Astrocyte of the hippocampus (primary cell): Measurements from ENCODE around the gene TICAM2.
A peak's percentile ranks its signal among the peaks of the same experiment; 100 is the strongest.

Experiments
- DNase-seq: peaks from one replicate; pipeline ENCODE4 v3.0.0; 2011; ENCODE audit warnings: low read depth, low spot score

Gene TICAM2

DNA sequence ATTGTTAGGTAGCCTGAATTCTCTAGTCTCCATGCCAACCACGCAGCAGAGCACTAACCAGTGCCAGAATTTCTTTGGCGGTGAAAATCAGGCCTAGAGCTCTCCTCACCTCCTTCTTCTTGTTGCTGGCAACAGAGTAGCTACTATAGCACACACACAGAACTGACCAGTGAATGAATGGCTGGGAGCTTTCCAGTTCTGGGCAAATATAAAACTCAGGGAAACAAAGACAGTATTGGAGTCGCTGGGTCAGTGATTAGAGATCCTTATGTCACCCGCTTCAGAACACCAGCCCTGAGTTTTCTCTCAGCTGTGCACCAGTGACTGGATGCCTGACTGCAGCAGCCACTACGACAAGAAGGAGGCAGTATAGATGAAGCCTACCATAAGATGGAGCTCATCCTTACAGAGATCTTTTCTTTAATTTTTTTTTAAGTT is 30.8 kb downstream of the TICAM2 start:
- peak; percentile 83 for DNase-seq

DNA sequence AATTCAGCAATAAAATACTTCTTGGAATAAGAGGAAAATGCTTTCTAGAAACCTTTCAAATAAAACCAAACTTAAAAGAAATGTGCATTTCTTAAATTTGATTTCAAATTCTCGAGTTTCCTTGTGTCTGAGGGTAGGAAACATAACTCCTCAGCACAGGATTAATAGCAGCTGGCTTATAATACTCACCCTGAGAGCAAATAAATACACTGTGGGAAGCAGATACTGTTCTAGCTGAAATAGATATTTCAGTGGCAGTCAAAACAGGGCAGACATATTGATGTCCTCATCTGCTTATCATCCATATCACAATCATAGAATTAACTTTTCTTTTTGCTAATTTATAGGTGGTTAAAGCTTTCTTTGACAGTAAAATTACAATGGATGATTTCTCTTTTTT is 33.6 kb downstream of the TICAM2 start:
- DNase-seq: no peak

DNA sequence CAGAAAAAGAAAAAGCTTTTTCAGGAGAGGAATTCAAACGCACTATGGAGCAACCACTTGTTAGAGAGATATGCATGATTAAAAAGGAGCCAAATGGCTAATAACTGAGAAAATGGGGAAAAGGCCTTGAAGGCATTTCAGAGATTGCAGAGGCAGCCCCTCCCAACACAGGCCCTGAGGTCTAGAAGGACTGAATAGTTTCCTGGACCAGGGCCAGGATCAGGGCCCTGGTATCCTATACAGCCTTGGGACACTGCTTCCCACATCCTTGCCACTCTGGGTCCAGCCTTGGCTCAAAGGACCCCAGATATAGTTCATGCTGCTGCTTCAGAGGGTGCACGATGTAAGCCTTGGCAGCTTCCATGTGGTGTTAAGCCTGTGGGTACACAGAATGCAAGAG is 37.0 kb downstream of the TICAM2 start:
- DNase-seq: peak; percentile 39

DNA sequence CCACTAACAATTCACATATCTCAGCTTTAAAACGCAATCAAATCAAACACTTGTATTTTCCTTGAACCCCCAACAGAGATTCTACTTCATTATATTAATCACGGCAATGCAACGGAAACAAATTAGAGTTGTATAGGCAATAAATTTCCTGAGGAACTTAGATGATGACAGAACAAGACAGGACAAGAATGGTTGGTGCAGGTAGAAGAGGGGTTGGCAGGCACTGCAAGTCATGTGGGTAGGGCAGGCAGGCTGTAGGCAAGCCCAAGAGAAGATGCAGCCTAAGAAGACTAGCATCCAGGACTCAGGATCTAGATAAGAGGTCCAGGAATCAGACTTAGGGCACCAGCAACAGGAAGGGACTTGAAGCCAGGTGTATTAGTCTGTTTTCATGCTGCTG is 41.1 kb downstream of the TICAM2 start:
- no peak for DNase-seq

DNA sequence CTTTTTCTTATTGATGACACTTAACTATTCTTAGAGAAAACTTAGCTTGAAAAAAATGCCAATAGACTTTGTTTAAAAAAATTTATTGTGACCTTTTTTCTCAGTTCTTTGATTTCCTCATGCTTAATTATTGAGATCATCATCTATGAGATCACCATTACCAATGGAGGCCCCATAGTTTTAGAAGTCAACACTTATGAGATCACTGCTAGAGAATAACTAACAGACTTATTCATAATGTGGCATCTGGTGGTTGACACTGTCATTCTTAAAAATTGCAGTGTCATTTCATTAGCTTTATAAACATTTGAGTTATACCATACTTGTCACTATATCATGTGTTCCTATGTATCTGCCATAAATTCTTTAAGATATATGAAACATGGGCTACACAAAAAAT is 42.8 kb downstream of the TICAM2 start:
- no peak for DNase-seq

DNA sequence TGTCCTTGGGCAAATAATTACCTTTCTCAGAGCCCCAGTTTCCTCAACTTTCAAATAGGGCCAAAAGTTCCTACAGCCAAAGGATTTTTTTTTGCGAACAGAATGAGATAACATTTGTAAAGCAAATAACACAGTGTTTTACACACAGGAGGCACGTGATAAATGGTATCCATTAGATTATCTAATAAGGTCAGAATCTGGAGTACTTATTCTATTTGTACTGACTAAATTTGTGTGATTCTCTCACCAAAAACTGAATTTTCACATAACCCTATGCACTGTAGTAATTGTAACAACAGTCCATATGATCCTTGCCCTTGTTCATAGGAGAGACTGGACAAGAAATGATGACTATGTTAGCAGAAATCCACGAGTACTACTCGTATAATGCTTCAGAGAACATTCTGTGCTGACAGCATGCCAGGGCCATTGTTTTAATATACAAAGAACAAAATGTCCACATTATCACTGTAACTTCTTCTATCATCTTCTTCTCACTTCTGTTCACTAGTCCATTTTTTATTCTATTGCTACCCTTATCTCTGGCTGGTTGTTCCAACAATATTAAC is 43.8 kb downstream of the TICAM2 start:
- DNase-seq: no peak

DNA sequence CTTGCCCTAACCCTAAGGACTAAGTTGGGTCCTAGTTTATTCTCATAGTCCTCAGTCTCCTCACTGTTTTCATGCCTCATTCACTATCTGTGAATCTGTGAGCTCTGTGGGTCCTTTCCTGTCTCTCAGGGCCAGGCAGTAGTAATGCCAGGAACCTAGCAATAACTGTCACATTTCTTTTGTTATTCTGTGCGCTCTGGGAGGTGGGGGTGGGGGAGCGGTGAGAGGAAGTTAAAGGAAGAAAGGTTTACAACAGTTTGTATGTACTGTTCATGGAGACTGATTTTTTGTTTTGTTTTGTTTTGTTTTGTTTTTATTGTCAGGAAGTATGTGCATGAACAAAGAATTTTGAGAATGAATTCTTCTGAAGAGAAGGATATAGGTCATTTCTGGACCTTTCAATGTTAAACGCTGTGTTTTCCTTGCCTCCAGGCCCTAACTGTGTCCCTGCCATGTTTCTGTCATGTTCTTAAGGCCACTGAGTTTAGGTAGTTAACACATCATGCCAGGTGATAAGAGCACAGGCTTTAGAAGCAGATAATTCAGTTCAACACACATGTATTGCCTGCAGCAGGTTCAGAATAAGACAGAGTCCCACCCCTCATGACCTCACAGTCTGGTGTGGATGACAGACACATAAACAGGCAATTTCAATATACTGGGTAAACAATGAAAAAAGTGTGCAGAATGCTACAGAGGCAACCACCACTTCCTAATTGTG is 44.5 kb downstream of the TICAM2 start:
- no peak for DNase-seq

DNA sequence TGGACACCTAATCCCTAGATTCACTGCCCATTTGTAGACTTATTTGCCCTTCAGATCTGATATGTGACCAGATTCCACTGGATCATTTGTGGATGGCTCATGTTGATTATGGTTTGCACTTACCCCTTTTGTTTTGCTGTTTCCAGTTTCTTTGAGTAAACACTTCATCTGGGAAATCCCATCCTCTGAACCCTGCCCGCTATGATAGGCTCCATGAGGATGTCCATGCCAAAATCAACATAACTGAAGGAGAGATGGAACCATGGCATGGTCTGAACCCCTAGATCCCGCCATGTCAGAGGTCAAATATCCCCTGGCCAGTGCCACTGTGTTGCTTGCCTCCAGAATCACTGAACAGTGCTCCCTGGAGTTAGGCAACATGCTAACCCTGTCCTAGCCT is 46.0 kb downstream of the TICAM2 start:
- DNase-seq: no peak

DNA sequence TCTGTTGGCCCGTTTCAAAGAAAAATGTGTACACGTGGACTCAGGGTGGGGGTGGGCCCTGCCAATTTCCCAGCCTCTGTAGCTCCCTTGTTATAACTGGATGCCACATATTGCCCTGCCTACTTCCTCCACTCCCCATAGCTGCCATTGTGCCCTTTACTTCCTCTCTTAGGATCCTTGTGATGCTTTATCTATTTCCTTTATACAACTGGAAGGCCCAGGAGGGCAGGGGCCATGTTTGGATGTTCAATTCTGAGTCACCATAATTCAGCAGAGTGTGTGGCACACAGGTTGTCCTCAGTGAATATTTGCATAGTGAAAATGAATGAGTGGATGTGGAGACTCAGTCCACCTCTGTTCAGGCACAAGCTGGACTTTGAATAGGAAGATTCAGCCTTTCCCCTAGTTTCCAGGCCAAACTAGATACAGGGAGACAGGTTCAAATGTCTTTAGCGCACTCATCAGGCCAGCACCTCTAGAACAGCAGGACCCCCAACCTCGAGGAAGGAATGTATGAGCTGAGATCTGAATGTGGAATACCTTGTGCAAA is 47.1 kb downstream of the TICAM2 start:
- no peak for DNase-seq

DNA sequence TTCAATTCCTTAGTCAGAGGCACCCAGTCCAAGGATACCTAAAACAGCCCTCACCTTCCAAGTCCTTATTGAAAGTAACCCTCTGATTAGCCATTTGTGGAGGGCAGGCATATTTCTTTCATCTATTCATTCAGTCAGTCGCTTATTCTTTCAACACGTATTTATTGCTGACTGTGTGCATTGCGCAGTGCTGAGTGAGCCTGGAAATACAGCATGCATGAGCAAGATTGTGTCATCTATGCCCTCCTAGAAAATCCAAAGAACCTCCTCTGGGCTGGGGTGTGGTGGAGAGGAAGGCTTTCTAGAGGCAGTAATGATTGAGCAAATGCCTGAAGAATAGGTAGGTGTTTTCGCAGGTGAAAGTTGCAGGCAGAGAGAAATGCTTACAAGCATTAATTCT is 49.2 kb downstream of the TICAM2 start:
- DNase-seq: no peak

DNA sequence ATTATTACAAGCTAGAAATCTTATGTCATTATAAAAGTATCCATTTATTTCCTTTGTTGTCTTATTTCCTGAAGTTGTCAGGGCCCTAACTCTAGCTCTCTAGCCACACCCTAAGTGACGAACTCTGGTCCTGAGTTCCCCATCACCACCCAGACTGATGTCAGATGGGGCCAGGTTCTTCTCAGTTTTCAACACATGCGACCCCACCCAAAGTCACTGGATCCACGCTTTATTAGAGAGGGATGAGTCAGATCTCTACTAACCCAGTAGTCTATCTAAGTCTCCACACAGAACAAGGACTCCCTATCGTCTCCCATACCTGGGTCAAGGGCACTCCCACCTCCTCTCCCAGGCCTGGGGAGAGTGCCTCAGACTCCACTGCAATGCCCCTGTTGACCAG is 50.9 kb downstream of the TICAM2 start:
- no peak for DNase-seq

DNA sequence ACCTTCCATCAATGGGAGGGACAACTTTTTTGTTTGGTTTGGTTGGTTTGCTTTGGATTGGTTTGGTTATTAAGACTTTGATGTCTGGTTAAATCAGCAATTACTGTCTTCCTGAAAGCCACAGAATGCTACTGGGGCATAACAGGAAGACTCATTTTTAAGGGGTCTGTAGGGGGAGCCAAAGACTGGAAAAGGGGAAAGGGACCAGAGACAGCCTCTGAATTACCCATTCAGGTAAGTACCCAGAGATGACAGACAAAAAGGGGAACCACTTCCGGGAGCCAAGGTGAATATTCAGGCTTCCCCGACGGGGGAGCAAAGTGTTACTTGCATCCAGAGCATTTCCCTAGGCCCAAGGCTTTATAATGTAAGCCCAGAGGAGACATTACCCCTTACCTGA is 53.1 kb downstream of the TICAM2 start:
- no peak for DNase-seq

DNA sequence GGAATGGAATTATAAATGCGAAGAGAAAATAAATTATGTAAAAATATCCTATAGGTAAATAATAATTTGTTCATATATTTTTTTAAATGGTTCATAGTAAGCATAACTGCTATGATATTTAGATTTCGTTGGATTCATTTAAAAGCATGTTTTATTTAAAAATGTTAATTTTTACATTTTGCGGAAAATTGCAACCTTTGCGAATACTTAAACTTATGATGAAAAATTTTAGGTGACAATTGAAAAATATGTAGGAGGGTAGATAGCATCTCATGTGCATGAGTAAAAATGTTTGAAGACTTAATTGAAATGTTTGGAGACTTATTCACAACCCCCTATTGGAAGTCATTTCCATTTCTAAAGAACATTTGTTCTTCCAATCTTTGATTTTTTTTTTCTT is 53.6 kb downstream of the TICAM2 start:
- no peak for DNase-seq

DNA sequence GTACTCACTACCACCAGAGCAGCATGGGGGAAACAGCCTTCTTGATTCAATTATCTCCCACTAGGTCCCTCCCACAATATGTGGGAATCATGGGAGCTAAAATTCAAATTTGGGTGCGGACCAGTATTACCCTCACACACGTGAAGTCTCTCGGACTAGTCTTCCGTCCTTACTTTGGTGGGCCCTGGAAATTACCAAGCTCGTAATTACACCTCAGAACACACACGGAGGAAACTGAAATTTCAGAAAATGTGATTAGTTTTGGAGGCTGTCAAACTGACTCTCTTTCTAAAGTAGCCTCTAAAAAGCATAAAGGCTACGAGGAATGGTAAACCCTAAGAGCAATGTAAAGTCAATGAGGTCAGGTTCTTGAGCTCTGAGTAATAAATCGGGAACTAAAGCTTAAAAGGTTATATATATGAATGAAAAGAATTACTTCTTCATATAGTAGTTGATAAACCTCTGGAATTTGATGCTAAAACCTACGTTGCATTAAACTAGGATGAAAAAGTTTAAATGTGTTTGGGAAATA is 56.9 kb downstream of the TICAM2 start:
- no peak for DNase-seq

DNA sequence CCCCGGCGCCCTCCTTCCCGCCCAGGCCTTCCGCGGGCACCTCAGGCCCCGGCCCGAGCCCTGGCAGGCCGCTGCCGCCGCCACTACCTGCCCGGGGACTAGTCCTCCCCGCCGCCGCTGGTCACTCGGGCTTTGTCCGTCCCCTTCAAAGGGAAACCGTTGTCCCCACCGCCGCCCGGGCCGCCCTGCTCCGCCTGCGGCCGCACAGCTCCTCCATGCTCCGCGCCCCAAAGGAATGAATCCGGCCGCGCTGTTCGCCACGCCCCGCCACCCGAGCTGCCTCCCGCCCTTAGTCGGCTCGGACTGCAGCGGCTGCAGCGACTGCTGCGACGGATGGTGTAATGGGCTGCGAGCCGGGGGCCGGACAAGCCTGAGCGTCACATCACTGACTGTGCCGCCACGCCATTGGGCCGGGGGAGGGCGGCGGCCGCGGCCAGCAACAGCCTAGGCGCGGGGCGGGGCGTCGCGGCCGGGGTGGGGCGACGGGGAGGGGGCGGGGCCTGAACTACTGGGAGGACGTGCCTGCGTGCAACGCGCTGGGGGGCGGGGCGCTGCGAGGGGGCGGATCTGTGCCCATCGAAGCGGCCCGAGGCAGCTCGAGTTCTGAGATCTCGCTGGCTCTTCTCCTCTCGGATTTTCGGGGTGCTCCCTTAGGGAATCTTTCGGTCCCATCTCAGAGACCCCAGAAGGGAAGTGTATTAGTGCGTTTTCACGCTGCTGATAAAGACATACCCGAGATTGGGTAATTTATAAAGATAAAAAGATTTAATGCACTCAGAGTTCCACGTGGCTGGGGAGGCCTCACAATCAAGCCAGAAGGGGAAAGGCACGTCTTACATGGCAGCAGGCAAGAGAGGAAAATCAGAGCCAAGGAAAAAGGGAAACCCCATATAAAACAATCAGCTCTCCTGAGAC is 57.6 kb downstream of the TICAM2 start, which contains the start of gene FEM1C:
TSS of gene FEM1C (minus strand) at position 340 of the 915 bp plus-strand sequence. CDS start 1,282 bp downstream, outside the sequence.
- DNase-seq: peak; percentile 99

DNA sequence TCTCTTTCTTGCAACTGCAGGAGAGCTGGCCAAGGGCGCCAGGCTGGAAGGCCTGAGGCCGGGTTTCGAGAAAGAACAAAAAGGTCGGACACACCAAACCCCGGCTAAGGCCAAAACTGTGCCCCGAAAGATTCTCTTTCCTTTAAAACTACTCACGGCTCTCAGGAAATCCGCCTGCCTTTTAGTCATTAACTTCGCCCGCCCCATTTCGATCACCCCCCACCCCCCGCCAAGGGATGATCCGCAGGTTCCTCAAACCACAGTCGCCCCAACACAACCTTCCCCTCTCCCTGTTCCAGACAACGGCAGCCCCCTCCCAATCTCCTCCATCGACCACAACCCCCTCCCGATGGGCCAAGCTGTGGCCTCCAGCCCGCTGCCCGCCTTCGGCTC is 58.2 kb downstream of the TICAM2 start:
- peak; percentile 74 for DNase-seq

DNA sequence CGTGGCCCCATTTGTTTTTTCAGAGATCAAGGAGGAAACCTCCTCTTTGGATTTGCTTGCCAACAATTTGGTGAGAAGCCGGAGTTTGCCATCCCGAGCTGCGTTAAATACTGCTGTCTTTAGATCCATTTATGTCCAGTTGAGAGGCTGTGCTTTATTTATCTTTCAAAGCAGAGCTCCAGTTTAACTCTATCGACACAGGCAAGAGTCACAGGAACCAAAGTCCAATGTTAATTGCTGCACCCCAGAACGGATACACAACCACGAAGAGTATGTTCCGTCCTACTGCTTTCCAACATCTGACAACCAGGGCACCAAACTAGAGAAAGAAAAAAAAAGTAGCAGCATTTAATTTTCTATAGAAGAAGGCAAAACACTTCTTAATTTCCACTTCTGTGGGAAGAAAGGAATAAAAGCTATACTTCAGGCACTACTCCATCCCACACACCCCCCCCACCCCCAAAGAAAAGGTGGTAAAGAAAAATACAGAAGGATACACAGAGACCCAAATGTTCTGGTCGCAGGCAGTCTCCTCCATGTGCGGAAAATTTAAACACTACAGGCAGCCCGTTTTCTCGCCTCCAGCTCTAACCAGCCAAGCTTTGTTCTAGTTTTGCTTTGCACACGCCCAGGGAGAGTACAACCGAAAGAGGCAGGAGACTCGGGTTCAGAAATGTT is 58.8 kb downstream of the TICAM2 start:
- peak; percentile 27 for DNase-seq

DNA sequence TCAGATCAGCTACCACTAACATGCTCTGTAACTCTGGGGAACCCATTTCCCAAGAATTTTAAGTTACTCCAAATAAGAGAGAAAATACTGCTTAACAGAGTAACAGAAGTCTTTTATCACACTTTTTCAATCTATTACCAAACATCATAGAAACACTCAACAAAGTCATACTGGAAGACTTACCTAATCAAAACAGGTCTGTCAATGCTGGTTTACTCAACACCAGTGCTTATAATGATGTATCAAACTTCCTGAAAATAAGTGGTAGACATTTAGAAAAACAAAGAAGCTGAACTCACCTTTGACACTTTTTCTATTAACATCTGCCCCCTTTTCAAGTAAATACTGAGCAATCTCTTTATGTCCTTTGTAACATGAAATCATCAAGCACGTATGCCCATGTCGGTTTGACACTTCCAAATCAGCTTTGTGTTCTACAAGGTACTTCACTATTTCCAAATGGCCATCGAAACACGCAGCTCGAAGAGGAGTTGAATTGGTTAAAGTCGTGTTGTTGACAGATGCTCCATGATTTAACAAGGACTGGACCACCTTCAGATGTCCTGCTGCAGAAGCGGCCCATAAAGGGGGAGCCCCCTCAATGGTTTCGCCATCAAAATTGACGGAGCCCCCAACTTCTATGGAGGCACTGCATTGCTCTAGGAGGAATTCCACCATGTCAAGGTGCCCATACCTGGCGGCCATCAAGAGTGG is 59.5 kb downstream of the TICAM2 start:
- DNase-seq: peak; percentile 16

DNA sequence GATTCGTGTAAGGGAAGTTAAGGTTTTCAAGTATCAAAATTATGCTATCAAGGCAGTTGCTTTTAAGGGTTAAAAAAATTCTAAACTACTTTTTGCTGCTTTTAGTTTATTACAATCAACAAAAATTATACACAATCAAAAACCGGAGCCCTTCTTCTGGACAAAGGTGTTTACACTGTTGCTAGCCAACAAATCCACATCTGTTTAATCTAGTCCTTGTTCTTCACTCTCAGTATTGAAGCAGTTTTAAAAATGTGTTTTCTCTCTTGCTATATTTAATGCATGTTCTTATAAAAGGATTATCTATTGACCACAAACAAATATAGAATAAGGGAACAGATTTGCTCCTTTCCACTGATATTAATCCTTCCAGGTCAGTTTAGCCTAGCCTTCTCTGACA is 60.2 kb downstream of the TICAM2 start:
- DNase-seq: no peak

DNA sequence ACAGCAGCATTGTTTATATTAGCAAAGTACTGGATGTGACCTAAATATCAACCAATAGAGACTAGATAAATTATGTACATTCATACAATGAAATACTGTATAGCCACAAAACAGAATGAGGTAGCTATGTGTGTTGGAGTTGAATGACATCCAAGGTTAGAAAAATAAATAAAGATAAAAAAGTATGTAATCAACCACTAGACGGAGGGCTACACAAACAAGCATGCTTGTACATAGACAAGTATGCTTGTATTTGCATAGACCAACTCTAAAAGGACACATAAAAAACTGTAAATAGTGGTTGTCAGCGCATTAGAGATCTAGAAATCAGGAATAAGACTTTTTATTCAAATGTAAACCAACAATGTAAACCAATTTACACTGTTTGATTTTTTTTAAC is 60.7 kb downstream of the TICAM2 start:
- DNase-seq: no peak
